ENCODE results near the gene DPT.

The DPT gene

GRCh38 chr1:168676861-168677260, 52.1 kb downstream of the DPT start:
- H3K4me1 ChIP-seq (ENCODE audit: control insufficient read depth, low read depth, low read length), result no peaks in the 10 kb centered on the region
- no peak overlapping the region for H3K4me3 ChIP-seq (ENCODE audit: low read length)
- no peaks in the 10 kb centered on the region for H3K9me3 ChIP-seq (ENCODE audit: control insufficient read depth, low read depth, low read length)
- no peak overlapping the region for H3K27ac ChIP-seq (ENCODE audit: low read length)
- H3K36me3 ChIP-seq (ENCODE audit: control insufficient read depth, low read depth, low read length), result no peaks in the 10 kb centered on the region
- H3K9ac ChIP-seq (ENCODE audit: low read length), result no peak overlapping the region
- H3K27me3 ChIP-seq (ENCODE audit: control insufficient read depth, insufficient read depth, low read length), result no peaks in the 10 kb centered on the region

DNA sequence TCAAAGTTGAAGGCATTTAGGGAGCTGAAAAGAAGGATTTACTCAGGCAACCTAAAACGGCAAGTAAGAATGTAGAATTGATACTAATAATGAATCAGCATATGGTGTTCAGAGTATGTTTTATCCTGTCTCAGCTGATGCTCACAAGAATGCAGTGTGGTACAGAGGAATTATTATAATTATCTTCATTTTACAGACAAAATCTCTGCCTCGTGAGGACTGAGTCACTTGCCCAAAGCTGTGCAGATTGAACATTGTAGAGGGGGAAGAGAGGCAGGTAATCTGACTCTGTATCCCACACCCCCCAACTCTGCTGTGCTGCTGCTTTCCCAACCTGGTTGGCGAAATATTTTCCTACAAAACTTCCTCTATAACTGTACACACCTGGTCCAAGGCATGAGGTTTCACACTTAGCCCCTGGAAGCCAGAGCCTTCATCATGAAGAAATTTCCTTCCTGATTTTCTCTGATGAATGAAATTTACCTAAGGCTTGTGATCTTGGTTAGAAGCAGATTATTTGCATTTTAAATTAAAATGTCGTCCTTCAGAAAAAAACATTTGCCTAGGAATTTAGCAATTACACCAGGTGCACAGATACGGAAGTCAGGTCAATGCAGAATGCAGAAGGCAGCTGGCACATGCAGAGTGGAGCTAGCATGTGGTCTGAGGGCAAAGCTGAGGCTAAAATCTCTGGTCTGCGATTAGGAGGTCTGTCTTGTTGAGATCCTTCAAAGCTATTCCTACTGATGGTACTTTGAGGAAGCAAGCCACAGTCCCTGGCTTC, 52.8 kb downstream of the DPT start:
- Histone ChIP-seq H3K27ac (ENCODE audit: low read length) (no peak overlapping the region), H3K4me3 (ENCODE audit: low read length) (no peak overlapping the region), H3K4me1 (ENCODE audit: control insufficient read depth, low read depth, low read length) (no peaks in the 10 kb centered on the region), H3K27me3 (ENCODE audit: control insufficient read depth, insufficient read depth, low read length) (no peaks in the 10 kb centered on the region), H3K9me3 (ENCODE audit: control insufficient read depth, low read depth, low read length) (no peaks in the 10 kb centered on the region), H3K36me3 (ENCODE audit: control insufficient read depth, low read depth, low read length) (no peaks in the 10 kb centered on the region), H3K9ac (ENCODE audit: low read length) (no peak overlapping the region)

GRCh38 chr1:168673974-168674683, 54.9 kb downstream of the DPT start:
- H3K9ac ChIP-seq (ENCODE audit: low read length), result no peak overlapping the region
- H3K9me3 ChIP-seq (ENCODE audit: control insufficient read depth, low read depth, low read length), result no peaks in the 10 kb centered on the region
- H3K27ac ChIP-seq (ENCODE audit: low read length), result no peak overlapping the region
- H3K27me3 ChIP-seq (ENCODE audit: control insufficient read depth, insufficient read depth, low read length), result no peaks in the 10 kb centered on the region
- H3K4me3 ChIP-seq (ENCODE audit: low read length), result no peak overlapping the region
- no peaks in the 10 kb centered on the region for H3K4me1 ChIP-seq (ENCODE audit: control insufficient read depth, low read depth, low read length)
- no peaks in the 10 kb centered on the region for H3K36me3 ChIP-seq (ENCODE audit: control insufficient read depth, low read depth, low read length)

- no peaks in the 10 kb centered on the region for H3K36me3 ChIP-seq (ENCODE audit: control insufficient read depth, low read depth, low read length)
- H3K9me3 ChIP-seq (ENCODE audit: control insufficient read depth, low read depth, low read length), result no peaks in the 10 kb centered on the region
- no peak overlapping the region for H3K4me3 ChIP-seq (ENCODE audit: low read length)
- H3K9ac ChIP-seq (ENCODE audit: low read length), result no peak overlapping the region
- H3K27me3 ChIP-seq (ENCODE audit: control insufficient read depth, insufficient read depth, low read length), result no peaks in the 10 kb centered on the region
- no peaks in the 10 kb centered on the region for H3K4me1 ChIP-seq (ENCODE audit: control insufficient read depth, low read depth, low read length)
- no peak overlapping the region for H3K27ac ChIP-seq (ENCODE audit: low read length)
Observed at GRCh38 chr1:168672278-168672677, 56.7 kb downstream of the DPT start.

GRCh38 chr1:168671782-168672181, 57.2 kb downstream of the DPT start:
- H3K4me1 ChIP-seq (ENCODE audit: control insufficient read depth, low read depth, low read length), result no peaks in the 10 kb centered on the region

GRCh38 chr1:168665975-168666374, 63.0 kb downstream of the DPT start:
- Histone ChIP-seq H3K27me3 (ENCODE audit: control insufficient read depth, insufficient read depth, low read length) (no peaks in the 10 kb centered on the region), H3K9me3 (ENCODE audit: control insufficient read depth, low read depth, low read length) (no peaks in the 10 kb centered on the region), H3K4me1 (ENCODE audit: control insufficient read depth, low read depth, low read length) (no peaks in the 10 kb centered on the region), H3K4me3 (ENCODE audit: low read length) (no peak overlapping the region), H3K9ac (ENCODE audit: low read length) (no peak overlapping the region), H3K36me3 (ENCODE audit: control insufficient read depth, low read depth, low read length) (no peaks in the 10 kb centered on the region), H3K27ac (ENCODE audit: low read length) (no peak overlapping the region)

More at GRCh38 chr1:168671782-168672181, 57.2 kb downstream of the DPT start:
- Histone ChIP-seq H3K9ac (ENCODE audit: low read length) (no peak overlapping the region), H3K9me3 (ENCODE audit: control insufficient read depth, low read depth, low read length) (no peaks in the 10 kb centered on the region), H3K27me3 (ENCODE audit: control insufficient read depth, insufficient read depth, low read length) (no peaks in the 10 kb centered on the region), H3K27ac (ENCODE audit: low read length) (no peak overlapping the region), H3K36me3 (ENCODE audit: control insufficient read depth, low read depth, low read length) (no peaks in the 10 kb centered on the region), H3K4me3 (ENCODE audit: low read length) (no peak overlapping the region)

DNA sequence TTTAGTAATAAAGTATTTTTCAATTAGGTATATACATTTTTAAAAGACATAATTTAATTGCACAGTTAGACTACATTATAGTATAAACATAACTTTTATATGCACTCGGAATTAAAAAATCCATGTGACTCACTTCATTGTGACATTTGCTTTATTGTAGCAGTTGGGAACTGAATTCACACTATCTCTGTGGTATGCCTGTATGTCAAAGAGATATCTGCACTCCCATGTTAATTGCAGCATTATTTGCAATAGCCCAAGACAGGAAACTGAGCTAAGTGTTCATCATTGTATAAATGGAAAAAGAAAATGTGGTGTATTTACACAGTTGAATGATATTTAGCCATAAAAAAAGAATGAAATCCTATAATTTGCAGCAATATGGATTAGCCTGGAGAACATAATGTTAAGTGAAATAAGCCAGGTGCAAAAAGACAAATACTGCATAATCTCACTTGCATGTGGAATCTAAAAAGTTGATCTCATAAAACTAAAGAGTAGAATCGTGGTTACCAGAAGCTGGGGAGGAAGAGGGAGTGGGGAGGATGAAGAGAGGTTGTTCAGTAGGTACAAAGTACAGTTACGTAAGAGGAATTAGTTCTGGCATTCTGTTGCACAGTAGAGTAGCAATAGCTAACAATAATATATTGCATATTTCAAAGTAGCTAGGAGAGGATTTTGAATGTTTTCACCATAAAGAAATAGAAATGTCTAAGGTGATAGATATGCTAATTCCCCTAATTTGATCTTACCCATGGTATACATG, 64.8 kb downstream of the DPT start:
- no peak overlapping the region for H3K4me3 ChIP-seq (ENCODE audit: low read length)
- H3K9ac ChIP-seq (ENCODE audit: low read length), result no peak overlapping the region
- no peak overlapping the region for H3K27ac ChIP-seq (ENCODE audit: low read length)
- no peaks in the 10 kb centered on the region for H3K4me1 ChIP-seq (ENCODE audit: control insufficient read depth, low read depth, low read length)
- H3K9me3 ChIP-seq (ENCODE audit: control insufficient read depth, low read depth, low read length), result no peaks in the 10 kb centered on the region
- H3K27me3 ChIP-seq (ENCODE audit: control insufficient read depth, insufficient read depth, low read length), result no peaks in the 10 kb centered on the region
- no peaks in the 10 kb centered on the region for H3K36me3 ChIP-seq (ENCODE audit: control insufficient read depth, low read depth, low read length)

GRCh38 chr1:168656485-168656884, 72.5 kb downstream of the DPT start:
- H3K9me3 ChIP-seq (ENCODE audit: control insufficient read depth, low read depth, low read length), result no peaks in the 10 kb centered on the region

GRCh38 chr1:168654198-168654915, 74.6 kb downstream of the DPT start:
- H3K4me1 ChIP-seq (ENCODE audit: control insufficient read depth, low read depth, low read length), result peaks cover 7% of the 10 kb centered on the region
- H3K27ac ChIP-seq (ENCODE audit: low read length), result no peak overlapping the region
- H3K4me3 ChIP-seq (ENCODE audit: low read length), result no peak overlapping the region
- no peaks in the 10 kb centered on the region for H3K9me3 ChIP-seq (ENCODE audit: control insufficient read depth, low read depth, low read length)
- H3K27me3 ChIP-seq (ENCODE audit: control insufficient read depth, insufficient read depth, low read length), result no peaks in the 10 kb centered on the region
- no peaks in the 10 kb centered on the region for H3K36me3 ChIP-seq (ENCODE audit: control insufficient read depth, low read depth, low read length)
- H3K9ac ChIP-seq (ENCODE audit: low read length), result no peak overlapping the region

More at GRCh38 chr1:168656485-168656884, 72.5 kb downstream of the DPT start:
- Histone ChIP-seq H3K9ac (ENCODE audit: low read length) (no peak overlapping the region), H3K27me3 (ENCODE audit: control insufficient read depth, insufficient read depth, low read length) (no peaks in the 10 kb centered on the region), H3K4me3 (ENCODE audit: low read length) (no peak overlapping the region), H3K36me3 (ENCODE audit: control insufficient read depth, low read depth, low read length) (no peaks in the 10 kb centered on the region), H3K4me1 (ENCODE audit: control insufficient read depth, low read depth, low read length) (peaks cover 7% of the 10 kb centered on the region), H3K27ac (ENCODE audit: low read length) (no peak overlapping the region)

GRCh38 chr1:168653567-168653966, 75.4 kb downstream of the DPT start:
- Histone ChIP-seq H3K27ac (ENCODE audit: low read length) (no peak overlapping the region), H3K9ac (ENCODE audit: low read length) (no peak overlapping the region), H3K36me3 (ENCODE audit: control insufficient read depth, low read depth, low read length) (no peaks in the 10 kb centered on the region), H3K4me1 (ENCODE audit: control insufficient read depth, low read depth, low read length) (peaks cover 7% of the 10 kb centered on the region), H3K27me3 (ENCODE audit: control insufficient read depth, insufficient read depth, low read length) (no peaks in the 10 kb centered on the region), H3K4me3 (ENCODE audit: low read length) (no peak overlapping the region), H3K9me3 (ENCODE audit: control insufficient read depth, low read depth, low read length) (no peaks in the 10 kb centered on the region)

- H3K27me3 ChIP-seq (ENCODE audit: control insufficient read depth, insufficient read depth, low read length), result no peaks in the 10 kb centered on the region
- H3K27ac ChIP-seq (ENCODE audit: low read length), result no peak overlapping the region
- H3K4me3 ChIP-seq (ENCODE audit: low read length), result no peak overlapping the region
- H3K9me3 ChIP-seq (ENCODE audit: control insufficient read depth, low read depth, low read length), result no peaks in the 10 kb centered on the region
- H3K9ac ChIP-seq (ENCODE audit: low read length), result no peak overlapping the region
- H3K36me3 ChIP-seq (ENCODE audit: control insufficient read depth, low read depth, low read length), result no peaks in the 10 kb centered on the region
- no peaks in the 10 kb centered on the region for H3K4me1 ChIP-seq (ENCODE audit: control insufficient read depth, low read depth, low read length)
Observed at GRCh38 chr1:168645721-168646120, 83.3 kb downstream of the DPT start.
